H1 (cell line): ENCODE data around the gene SLC9C2.

Experiments
- CTCF ChIP-seq, 3 experiments: IDR thresholded peaks; 1 replicate in 2 of 3; 2 replicates in 1 of 3; pipeline versions ENCODE4 v1.5.1 to v1.6.1; 2011; ENCODE audit warnings: low read length in 3 of 3, mild to moderate bottlenecking in 3 of 3, inconsistent platforms in 2 of 3, low read depth in 1 of 3, moderate library complexity in 1 of 3; ENCODE audit not compliant: insufficient read depth in 1 of 3; ENCODE audit errors: control extremely low read depth in 1 of 3
- EZH2 ChIP-seq: fragments of 200-600 bp; sonication (generic); IDR thresholded peaks from 2 replicates; pipeline ENCODE4 v1.7.1; 2012; ENCODE audit warnings: low read depth, mild to moderate bottlenecking, moderate library complexity, low read length, inconsistent platforms; ENCODE audit not compliant: severe bottlenecking

GRCh38 chr1:173603056-173603591, at the start of gene SLC9C2:
- TF ChIP-seq CTCF (IDR thresholded peaks at IDR 0.05; ENCODE audit: control extremely low read depth in 1 of 3, insufficient read depth in 1 of 3, low read depth in 1 of 3, low read length in 3 of 3): no peak
- no peak for TF ChIP-seq EZH2
